Measurements from ENCODE around the gene ATOSA.

DNA sequence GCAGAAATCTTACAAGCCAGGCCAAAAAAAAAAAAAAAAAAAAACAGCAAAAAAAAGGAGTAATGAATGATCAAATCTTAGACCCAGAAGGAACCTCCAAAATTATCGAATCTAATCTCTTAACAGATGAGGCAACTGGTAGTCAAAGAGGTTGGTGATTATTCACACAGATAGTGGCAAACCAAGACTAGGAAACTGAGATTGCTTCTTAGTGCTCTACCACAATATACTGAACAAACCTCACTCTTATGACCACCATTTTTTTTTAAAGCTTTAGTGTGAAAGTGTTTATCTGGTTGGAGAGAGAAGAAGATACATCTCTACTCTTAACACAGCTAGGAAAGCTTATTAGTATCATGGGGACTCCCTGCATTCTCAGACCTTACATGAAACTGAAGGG lies 17.3 kb downstream of the ATOSA start:
- TF ChIP-seq EZH2 (IDR thresholded peaks at IDR 0.05; ENCODE audit: borderline replicate concordance, insufficient read depth, low read length, poor library complexity, severe bottlenecking) (no peak), CTCF (IDR thresholded peaks at IDR 0.05; ENCODE audit: poor library complexity, severe bottlenecking) (no peak), RAD21 (conservative IDR thresholded peaks at IDR 0.05) (no peak), SMC3 (conservative IDR thresholded peaks at IDR 0.05; ENCODE audit: poor library complexity) (no peak), TAF1 (IDR thresholded peaks at IDR 0.05; ENCODE audit: low read depth) (no peak)
- TF ChIP-seq, protein P1, sequence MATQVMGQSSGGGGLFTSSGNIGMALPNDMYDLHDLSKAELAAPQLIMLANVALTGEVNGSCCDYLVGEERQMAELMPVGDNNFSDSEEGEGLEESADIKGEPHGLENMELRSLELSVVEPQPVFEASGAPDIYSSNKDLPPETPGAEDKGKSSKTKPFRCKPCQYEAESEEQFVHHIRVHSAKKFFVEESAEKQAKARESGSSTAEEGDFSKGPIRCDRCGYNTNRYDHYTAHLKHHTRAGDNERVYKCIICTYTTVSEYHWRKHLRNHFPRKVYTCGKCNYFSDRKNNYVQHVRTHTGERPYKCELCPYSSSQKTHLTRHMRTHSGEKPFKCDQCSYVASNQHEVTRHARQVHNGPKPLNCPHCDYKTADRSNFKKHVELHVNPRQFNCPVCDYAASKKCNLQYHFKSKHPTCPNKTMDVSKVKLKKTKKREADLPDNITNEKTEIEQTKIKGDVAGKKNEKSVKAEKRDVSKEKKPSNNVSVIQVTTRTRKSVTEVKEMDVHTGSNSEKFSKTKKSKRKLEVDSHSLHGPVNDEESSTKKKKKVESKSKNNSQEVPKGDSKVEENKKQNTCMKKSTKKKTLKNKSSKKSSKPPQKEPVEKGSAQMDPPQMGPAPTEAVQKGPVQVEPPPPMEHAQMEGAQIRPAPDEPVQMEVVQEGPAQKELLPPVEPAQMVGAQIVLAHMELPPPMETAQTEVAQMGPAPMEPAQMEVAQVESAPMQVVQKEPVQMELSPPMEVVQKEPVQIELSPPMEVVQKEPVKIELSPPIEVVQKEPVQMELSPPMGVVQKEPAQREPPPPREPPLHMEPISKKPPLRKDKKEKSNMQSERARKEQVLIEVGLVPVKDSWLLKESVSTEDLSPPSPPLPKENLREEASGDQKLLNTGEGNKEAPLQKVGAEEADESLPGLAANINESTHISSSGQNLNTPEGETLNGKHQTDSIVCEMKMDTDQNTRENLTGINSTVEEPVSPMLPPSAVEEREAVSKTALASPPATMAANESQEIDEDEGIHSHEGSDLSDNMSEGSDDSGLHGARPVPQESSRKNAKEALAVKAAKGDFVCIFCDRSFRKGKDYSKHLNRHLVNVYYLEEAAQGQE (IDR thresholded peaks at IDR 0.05; ENCODE audit: borderline replicate concordance): no peak
